ENCODE measurements around the gene TMEM125. TPM values are rescaled to one million over a fixed set of nuclear protein-coding genes. Genes with fewer than 3 reads are reported as not detected.

Gene TMEM125
- total RNA-seq, 1 experiment from 2014 or later = not detected

GRCh38 chr1:43274125-43274803 lies 4.5 kb downstream of the TMEM125 start:
- H3K4me3 ChIP-seq = no peak overlapping the region
- H3K4me1 ChIP-seq (replicated peaks) = no peaks in the 10 kb centered on the region
- H3K9me3 ChIP-seq (replicated peaks) = no peaks in the 10 kb centered on the region
- H3K27me3 ChIP-seq (replicated peaks) = no peaks in the 10 kb centered on the region
- H3K36me3 ChIP-seq = no peaks in the 10 kb centered on the region
- no peak overlapping the region for H3K27ac ChIP-seq
- no peak for DNase-seq (ENCODE audit: low read depth in 1 of 2, low spot score in 2 of 2)

GRCh38 chr1:43274804-43275180 lies 5.0 kb downstream of the TMEM125 start:
- H3K4me3 ChIP-seq = no peak overlapping the region
- no peak overlapping the region for H3K27ac ChIP-seq
- DNase-seq (ENCODE audit: low read depth in 1 of 2, low spot score in 2 of 2) = no peak
- H3K4me1 ChIP-seq (replicated peaks) = no peaks in the 10 kb centered on the region
- no peaks in the 10 kb centered on the region for H3K27me3 ChIP-seq (replicated peaks)
- no peaks in the 10 kb centered on the region for H3K36me3 ChIP-seq
- H3K9me3 ChIP-seq (replicated peaks) = no peaks in the 10 kb centered on the region

- DNase-seq (ENCODE audit: low read depth in 1 of 2, low spot score in 2 of 2) = no peak
- no peaks in the 10 kb centered on the region for H3K4me1 ChIP-seq (replicated peaks)
- no peak overlapping the region for H3K4me3 ChIP-seq
- H3K36me3 ChIP-seq = no peaks in the 10 kb centered on the region
- H3K9me3 ChIP-seq (replicated peaks) = no peaks in the 10 kb centered on the region
- no peaks in the 10 kb centered on the region for H3K27me3 ChIP-seq (replicated peaks)
- H3K27ac ChIP-seq = no peak overlapping the region
Observed at GRCh38 chr1:43275826-43276620, 6.2 kb downstream of the TMEM125 start.

- no peak for DNase-seq (ENCODE audit: low read depth in 1 of 2, low spot score in 2 of 2)
- H3K9me3 ChIP-seq (replicated peaks) = no peaks in the 10 kb centered on the region
- no peaks in the 10 kb centered on the region for H3K36me3 ChIP-seq
- H3K27ac ChIP-seq = no peak overlapping the region
- no peak overlapping the region for H3K4me3 ChIP-seq
- H3K27me3 ChIP-seq (replicated peaks) = no peaks in the 10 kb centered on the region
- no peaks in the 10 kb centered on the region for H3K4me1 ChIP-seq (replicated peaks)
Observed at GRCh38 chr1:43276673-43277072, 6.9 kb downstream of the TMEM125 start.

GRCh38 chr1:43277116-43277876 lies 7.5 kb downstream of the TMEM125 start:
- no peak overlapping the region for H3K27ac ChIP-seq

GRCh38 chr1:43279161-43279560 lies 9.4 kb downstream of the TMEM125 start:
- no peak for DNase-seq (ENCODE audit: low read depth in 1 of 2, low spot score in 2 of 2)
- Histone ChIP-seq H3K27me3 (replicated peaks) (no peaks in the 10 kb centered on the region), H3K4me3 (no peak overlapping the region), H3K36me3 (no peaks in the 10 kb centered on the region), H3K27ac (no peak overlapping the region), H3K9me3 (replicated peaks) (no peaks in the 10 kb centered on the region), H3K4me1 (replicated peaks) (no peaks in the 10 kb centered on the region)

More at GRCh38 chr1:43277116-43277876, 7.5 kb downstream of the TMEM125 start:
- Histone ChIP-seq H3K4me3 (no peak overlapping the region), H3K4me1 (replicated peaks) (no peaks in the 10 kb centered on the region), H3K27me3 (replicated peaks) (no peaks in the 10 kb centered on the region), H3K9me3 (replicated peaks) (no peaks in the 10 kb centered on the region), H3K36me3 (no peaks in the 10 kb centered on the region)
- no peak for DNase-seq (ENCODE audit: low read depth in 1 of 2, low spot score in 2 of 2)

- Histone ChIP-seq H3K27me3 (replicated peaks) (no peaks in the 10 kb centered on the region), H3K9me3 (replicated peaks) (no peaks in the 10 kb centered on the region), H3K4me3 (no peak overlapping the region), H3K4me1 (replicated peaks) (no peaks in the 10 kb centered on the region), H3K27ac (no peak overlapping the region), H3K36me3 (no peaks in the 10 kb centered on the region)
- DNase-seq (ENCODE audit: low read depth in 1 of 2, low spot score in 2 of 2) = no peak
Observed at GRCh38 chr1:43279666-43280065, 9.9 kb downstream of the TMEM125 start.

GRCh38 chr1:43280692-43281091 lies 10.9 kb downstream of the TMEM125 start:
- H3K9me3 ChIP-seq (replicated peaks) = no peaks in the 10 kb centered on the region
- H3K4me3 ChIP-seq = no peak overlapping the region
- no peaks in the 10 kb centered on the region for H3K36me3 ChIP-seq
- DNase-seq (ENCODE audit: low read depth in 1 of 2, low spot score in 2 of 2) = no peak
- no peaks in the 10 kb centered on the region for H3K27me3 ChIP-seq (replicated peaks)
- H3K4me1 ChIP-seq (replicated peaks) = no peaks in the 10 kb centered on the region
- no peak overlapping the region for H3K27ac ChIP-seq

GRCh38 chr1:43282220-43283195 lies 12.7 kb downstream of the TMEM125 start:
- no peaks in the 10 kb centered on the region for H3K4me1 ChIP-seq (replicated peaks)
- H3K36me3 ChIP-seq = no peaks in the 10 kb centered on the region
- no peaks in the 10 kb centered on the region for H3K27me3 ChIP-seq (replicated peaks)
- H3K27ac ChIP-seq = no peak overlapping the region
- no peak overlapping the region for H3K4me3 ChIP-seq
- no peaks in the 10 kb centered on the region for H3K9me3 ChIP-seq (replicated peaks)
- no peak for DNase-seq (ENCODE audit: low read depth in 1 of 2, low spot score in 2 of 2)

- H3K27ac ChIP-seq = no peak overlapping the region
- DNase-seq (ENCODE audit: low read depth in 1 of 2, low spot score in 2 of 2) = no peak
- H3K4me1 ChIP-seq (replicated peaks) = no peaks in the 10 kb centered on the region
- no peaks in the 10 kb centered on the region for H3K36me3 ChIP-seq
- H3K27me3 ChIP-seq (replicated peaks) = no peaks in the 10 kb centered on the region
- no peaks in the 10 kb centered on the region for H3K9me3 ChIP-seq (replicated peaks)
- no peak overlapping the region for H3K4me3 ChIP-seq
Observed at GRCh38 chr1:43284065-43284464, 14.3 kb downstream of the TMEM125 start.

- Histone ChIP-seq H3K27ac (no peak overlapping the region), H3K9me3 (replicated peaks) (no peaks in the 10 kb centered on the region), H3K36me3 (no peaks in the 10 kb centered on the region), H3K4me1 (replicated peaks) (no peaks in the 10 kb centered on the region), H3K4me3 (no peak overlapping the region), H3K27me3 (replicated peaks) (no peaks in the 10 kb centered on the region)
- DNase-seq (ENCODE audit: low read depth in 1 of 2, low spot score in 2 of 2) = no peak
Observed at GRCh38 chr1:43284546-43285110, 14.8 kb downstream of the TMEM125 start.

- no peak within 1 kb of the TSS for H3K4me3 ChIP-seq
- H3K36me3 ChIP-seq = no peaks in the 10 kb centered on the region
- H3K4me1 ChIP-seq (replicated peaks) = no peaks in the 10 kb centered on the region
- H3K9me3 ChIP-seq (replicated peaks) = no peaks in the 10 kb centered on the region
- no peak for DNase-seq (ENCODE audit: low read depth in 1 of 2, low spot score in 2 of 2)
- H3K27ac ChIP-seq = no peak within 1 kb of the TSS
- no peaks in the 10 kb centered on the region for H3K27me3 ChIP-seq (replicated peaks)
Observed at GRCh38 chr1:43285269-43285990, 15.6 kb downstream of the TMEM125 start, which contains the start of gene C1orf210. Gene C1orf210, minus strand, starts transcription at chr1:43285581. Its CDS starts 2,311 bp downstream, at chr1:43283270.
